PC-3 (cell line): ENCODE data around the gene LATS1.

Experiments
- EZH2phosphoT487 ChIP-seq: fragments of 300-600 bp; sonication (generic); IDR thresholded peaks from 2 replicates; pipeline ENCODE4 v1.6.1; 2018; ENCODE audit warnings: mild to moderate bottlenecking, antibody characterized with exemption, low read length, borderline replicate concordance
- TF ChIP-seq, protein P1 (sequence below): fragments of 300-600 bp; sonication (generic); conservative IDR thresholded peaks from 2 replicates; pipeline ENCODE4 v1.5.1; 2017; ENCODE audit warnings: antibody characterized with exemption, low read depth, mild to moderate bottlenecking, low read length

- TF ChIP-seq, protein P1, sequence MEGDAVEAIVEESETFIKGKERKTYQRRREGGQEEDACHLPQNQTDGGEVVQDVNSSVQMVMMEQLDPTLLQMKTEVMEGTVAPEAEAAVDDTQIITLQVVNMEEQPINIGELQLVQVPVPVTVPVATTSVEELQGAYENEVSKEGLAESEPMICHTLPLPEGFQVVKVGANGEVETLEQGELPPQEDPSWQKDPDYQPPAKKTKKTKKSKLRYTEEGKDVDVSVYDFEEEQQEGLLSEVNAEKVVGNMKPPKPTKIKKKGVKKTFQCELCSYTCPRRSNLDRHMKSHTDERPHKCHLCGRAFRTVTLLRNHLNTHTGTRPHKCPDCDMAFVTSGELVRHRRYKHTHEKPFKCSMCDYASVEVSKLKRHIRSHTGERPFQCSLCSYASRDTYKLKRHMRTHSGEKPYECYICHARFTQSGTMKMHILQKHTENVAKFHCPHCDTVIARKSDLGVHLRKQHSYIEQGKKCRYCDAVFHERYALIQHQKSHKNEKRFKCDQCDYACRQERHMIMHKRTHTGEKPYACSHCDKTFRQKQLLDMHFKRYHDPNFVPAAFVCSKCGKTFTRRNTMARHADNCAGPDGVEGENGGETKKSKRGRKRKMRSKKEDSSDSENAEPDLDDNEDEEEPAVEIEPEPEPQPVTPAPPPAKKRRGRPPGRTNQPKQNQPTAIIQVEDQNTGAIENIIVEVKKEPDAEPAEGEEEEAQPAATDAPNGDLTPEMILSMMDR, result no peak
- TF ChIP-seq EZH2phosphoT487, result no peak
Observed at GRCh38 chr6:149680503-149680902, 37.4 kb downstream of the LATS1 start.
